ENCODE data around the gene CCDC177. TPM values are rescaled to one million over a fixed set of nuclear protein-coding genes. Genes with fewer than 3 reads are reported as not detected.
A peak's percentile ranks its signal among the peaks of the same experiment; 100 is the strongest.

Gene CCDC177
- total and polyA plus RNA-seq, 9 of the 15 experiments (the other 6 are each of a cell fraction or from before 2014, with no cell fraction given) = not detected

DNA sequence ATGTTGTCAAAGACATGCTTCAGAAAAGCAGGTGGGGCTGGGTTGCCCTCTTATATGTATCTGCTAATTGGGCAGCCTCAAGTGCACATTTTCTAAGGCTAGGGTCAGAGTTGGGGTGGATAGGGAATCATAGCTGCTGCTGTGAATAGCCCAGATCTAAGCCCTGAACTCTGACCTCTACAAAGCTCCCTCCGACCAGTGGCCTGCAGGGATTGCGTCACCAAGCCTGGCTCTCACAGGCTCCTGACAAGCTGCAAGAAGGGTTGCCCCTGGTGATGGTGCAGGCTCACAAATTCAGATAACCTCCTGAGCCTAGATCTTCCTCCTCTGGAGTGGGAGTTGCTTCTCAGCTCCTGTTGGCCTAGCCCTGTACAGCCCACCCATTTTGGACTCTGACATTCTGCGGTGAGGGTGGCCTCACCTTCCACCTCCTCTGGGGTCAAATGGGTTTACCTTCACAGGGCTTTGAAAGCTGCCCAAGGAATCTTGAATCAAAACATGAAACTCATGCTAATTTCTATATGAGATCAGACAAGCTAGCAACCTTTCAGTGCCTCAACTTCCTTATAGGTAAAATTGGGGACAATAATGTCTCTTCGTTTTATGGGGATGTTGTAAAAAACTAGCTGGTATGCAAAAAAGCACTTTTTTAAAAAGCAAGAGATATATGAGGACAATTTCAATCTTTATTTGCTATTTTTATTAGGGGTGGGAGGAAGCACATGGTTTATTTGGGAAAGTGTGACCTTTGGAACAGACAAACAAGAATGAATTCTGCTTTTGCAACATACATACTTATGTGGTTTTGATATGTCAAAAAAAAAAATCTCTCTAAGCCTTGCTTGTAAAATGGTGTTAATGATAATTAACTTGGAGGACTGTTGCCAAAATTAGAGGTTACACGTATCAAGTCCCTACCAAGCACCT lies 31.9 kb upstream of the CCDC177 start:
- DNase-seq (ENCODE audit: extremely low read depth in 1 of 4, low spot score in 3 of 4) (peak in 1 of 4 experiments; percentile 38), FAIRE-seq (no peak), ATAC-seq (peak; percentile 35)
- CTCF ChIA-PET (ENCODE audit: low intra/inter-chr PET ratio) = no interaction called here
- no peaks in the 10 kb centered on the region for H3K9me3 ChIP-seq (replicated peaks; ENCODE audit: control insufficient read depth, insufficient read depth, low read depth, low read length)
- H3K27ac ChIP-seq (ENCODE audit: extremely low read depth, low read depth, low read length) = no peak overlapping the region
- intact Hi-C loops (cut with micrococcal nuclease) (no loop called here), in situ Hi-C loops (cut with MboI) (no loop called here)
- H3K27me3 ChIP-seq (ENCODE audit: control insufficient read depth in 2 of 2, insufficient read depth in 2 of 2, low read length in 2 of 2) = no peaks in the 10 kb centered on the region
- H4K20me1 ChIP-seq (replicated peaks; ENCODE audit: control insufficient read depth, insufficient read depth, low read length) = no peaks in the 10 kb centered on the region
- POLR2A ChIA-PET = interaction anchor here (0.6 kb wide), 2 partner anchors 28 to 32 kb away, joined by 3 read pairs; partner anchors contain the start of gene CCDC177
- 61% methylated on average over 5 of the region's 5 CpGs for WGBS (ENCODE audit: insufficient coverage, low coverage, missing lambda C conversion rate)
- H3K9ac ChIP-seq (ENCODE audit: insufficient read depth in 1 of 2, low read depth in 2 of 2, low read length in 2 of 2) = no peak overlapping the region; a peak in 1 of 4 replicates
- no peaks in the 10 kb centered on the region for H3K9me1 ChIP-seq (ENCODE audit: control insufficient read depth, insufficient read depth, low read length)
- H3K36me3 ChIP-seq (ENCODE audit: control insufficient read depth, insufficient read depth, low read length) = no peaks in the 10 kb centered on the region
- no peak overlapping the region for H3K4me3 ChIP-seq
- no peak overlapping the region for H3K4me2 ChIP-seq (ENCODE audit: insufficient read depth, low read length)
- peaks cover 5 to 9% of the 10 kb centered on the region in 2 experiments; a peak in 1 of 5 replicates for H3K4me1 ChIP-seq (replicated peaks in 1 of 2; ENCODE audit: control insufficient read depth in 2 of 2, insufficient read depth in 2 of 2, low read length in 2 of 2)
- BruUV-seq (replicated peaks) = no TSS peak
- H3K79me2 ChIP-seq (ENCODE audit: control insufficient read depth, insufficient read depth, low read length) = peaks cover 2% of the 10 kb centered on the region; the same call in 2 of the 3 replicates
- H2AFZ ChIP-seq (ENCODE audit: low read depth, low read length) = no peak overlapping the region
- TF ChIP-seq, protein P1, sequence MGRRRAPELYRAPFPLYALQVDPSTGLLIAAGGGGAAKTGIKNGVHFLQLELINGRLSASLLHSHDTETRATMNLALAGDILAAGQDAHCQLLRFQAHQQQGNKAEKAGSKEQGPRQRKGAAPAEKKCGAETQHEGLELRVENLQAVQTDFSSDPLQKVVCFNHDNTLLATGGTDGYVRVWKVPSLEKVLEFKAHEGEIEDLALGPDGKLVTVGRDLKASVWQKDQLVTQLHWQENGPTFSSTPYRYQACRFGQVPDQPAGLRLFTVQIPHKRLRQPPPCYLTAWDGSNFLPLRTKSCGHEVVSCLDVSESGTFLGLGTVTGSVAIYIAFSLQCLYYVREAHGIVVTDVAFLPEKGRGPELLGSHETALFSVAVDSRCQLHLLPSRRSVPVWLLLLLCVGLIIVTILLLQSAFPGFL (CRISPR knock-in tag; IDR thresholded peaks at IDR 0.05) = no peak
- TF ChIP-seq TOE1 (IDR thresholded peaks at IDR 0.05; ENCODE audit: borderline replicate concordance) = no peak
- no peak for TF ChIP-seq TOE1 (CRISPR knock-in tag; IDR thresholded peaks at IDR 0.05; ENCODE audit: borderline replicate concordance, low read depth)
- TF ChIP-seq RHOXF2B (CRISPR knock-in tag; conservative IDR thresholded peaks at IDR 0.05) = no peak
- peak; percentile 35; the same call in 1 of the 2 replicates for TF ChIP-seq JUND (IDR thresholded peaks at IDR 0.05; ENCODE audit: borderline replicate concordance, low read depth, low read length)
- no peak for TF ChIP-seq JUND (tag; IDR thresholded peaks at IDR 0.05; ENCODE audit: borderline replicate concordance, low read depth, low read length)
- peak in 1 of 2 experiments; percentile 28; a peak in 1 of 4 replicates for TF ChIP-seq RCOR1 (IDR thresholded peaks at IDR 0.05; ENCODE audit: borderline replicate concordance in 1 of 2, low read depth in 2 of 2, low read length in 2 of 2)
- no peak for TF ChIP-seq SMAD2 (IDR thresholded peaks at IDR 0.05; ENCODE audit: low read depth, low read length)
- TF ChIP-seq, protein P2, sequence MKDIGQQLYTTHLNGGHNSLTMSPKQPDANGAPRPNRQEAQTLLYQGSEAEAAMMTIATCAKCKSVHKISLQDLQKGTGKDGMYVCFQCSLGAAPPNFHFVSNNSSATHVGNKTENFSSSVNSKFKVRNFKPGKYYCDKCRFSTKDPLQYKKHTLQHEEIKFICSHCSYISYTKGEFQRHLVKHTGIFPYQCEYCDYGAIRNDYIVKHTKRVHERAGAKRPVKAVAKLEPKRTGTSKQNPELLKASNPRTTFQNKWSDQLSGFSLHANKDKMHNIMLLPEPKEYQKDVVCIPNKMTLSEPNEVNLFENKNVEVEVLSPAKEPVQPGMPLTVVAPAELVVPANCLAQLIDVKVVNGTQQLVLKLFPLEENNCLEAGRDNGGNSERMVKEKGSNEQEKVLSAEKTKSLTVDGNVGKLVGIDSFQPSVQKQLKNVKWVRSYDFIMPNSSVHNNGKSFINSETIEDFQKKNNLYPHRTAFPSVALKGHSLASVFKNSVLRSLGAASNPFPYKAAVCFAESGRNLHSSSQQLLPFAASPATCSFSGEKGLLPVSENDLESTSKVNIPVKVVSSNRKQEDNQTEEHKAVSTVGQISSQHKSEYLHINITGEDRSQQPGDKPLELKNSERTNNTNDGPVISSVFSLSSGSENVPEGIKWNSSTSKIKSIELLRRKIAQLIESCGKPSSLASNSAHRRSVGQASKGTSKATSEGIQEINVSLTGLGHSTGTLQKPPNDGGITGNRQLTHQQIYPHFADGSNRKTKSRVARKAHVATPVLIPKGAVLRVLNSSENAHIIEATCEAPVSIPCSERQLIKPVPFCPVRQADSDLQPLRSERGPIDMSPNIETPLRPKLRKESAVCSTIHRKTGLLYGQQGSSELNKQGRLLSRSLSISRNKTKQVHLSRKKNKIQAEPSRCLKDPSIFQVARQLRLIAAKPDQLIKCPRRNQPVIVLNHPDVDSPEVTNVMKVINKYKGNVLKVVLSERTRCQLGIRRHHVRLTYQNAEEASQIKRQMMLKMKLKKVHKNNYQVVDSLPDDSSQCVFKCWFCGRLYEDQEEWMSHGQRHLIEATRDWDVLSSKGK (CRISPR knock-in tag; IDR thresholded peaks at IDR 0.05) = no peak
- TF ChIP-seq SRSF7 (optimal IDR thresholded peaks at IDR 0.05; ENCODE audit: low read depth, low read length) = no peak
- peak; percentile 67 for TF ChIP-seq NR2C1 (IDR thresholded peaks at IDR 0.05)
- peak; percentile 87 for TF ChIP-seq NR2C1 (tag; IDR thresholded peaks at IDR 0.05)
- TF ChIP-seq ZNF277 (CRISPR knock-in tag; IDR thresholded peaks at IDR 0.05; ENCODE audit: borderline replicate concordance) = no peak
